Bone marrow (tissue), 2 donors: ENCODE data around the gene SLC38A3.

ENCODE experiments used
- DNase-seq, 2 donors: peaks; one replicate each; lab custom pipeline; 2025; lab: John Stamatoyannopoulos, UW

SLC38A3 gene

DNA sequence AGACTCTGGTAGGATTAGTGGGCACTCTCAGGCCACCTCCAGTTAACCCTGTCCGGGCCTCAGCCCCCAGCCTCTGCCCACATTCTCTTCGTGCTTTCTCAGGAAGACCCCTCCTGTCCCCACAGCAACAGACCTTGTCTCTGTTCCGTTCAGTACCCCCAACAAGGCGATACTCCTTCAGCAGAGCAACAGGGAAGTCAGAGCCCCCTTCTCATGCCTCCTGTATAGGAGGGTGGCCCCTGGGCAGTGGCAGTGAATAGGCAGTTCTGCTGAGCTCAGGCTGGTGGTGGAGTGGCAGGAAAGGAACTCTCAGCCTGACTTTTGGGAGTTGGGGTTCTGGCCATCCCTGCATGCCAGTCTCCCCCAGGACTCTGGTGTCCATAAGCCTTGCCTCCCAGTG, 64.4 kb downstream of the SLC38A3 start:
- no peak for DNase-seq

DNA sequence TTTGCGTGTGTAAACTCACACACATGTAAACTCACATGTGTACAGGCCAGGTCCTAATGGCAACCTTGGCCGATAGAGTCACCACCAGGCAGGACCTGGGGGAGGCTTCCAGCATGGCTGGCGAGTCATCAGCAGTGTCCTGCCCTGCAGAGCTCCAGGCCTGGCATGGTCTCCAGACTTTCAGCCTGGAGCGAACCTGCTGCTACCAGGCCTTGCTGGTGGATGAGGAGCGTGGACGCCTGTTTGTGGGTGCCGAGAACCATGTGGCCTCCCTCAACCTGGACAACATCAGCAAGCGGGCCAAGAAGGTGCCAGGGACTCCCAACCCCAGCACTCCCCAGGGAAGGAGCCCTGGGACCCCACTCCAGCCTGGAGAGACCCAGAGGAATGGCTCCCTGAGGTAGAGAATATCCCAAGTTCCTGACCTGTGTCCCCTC, 64.9 kb downstream of the SLC38A3 start:
- DNase-seq = no peak

DNA sequence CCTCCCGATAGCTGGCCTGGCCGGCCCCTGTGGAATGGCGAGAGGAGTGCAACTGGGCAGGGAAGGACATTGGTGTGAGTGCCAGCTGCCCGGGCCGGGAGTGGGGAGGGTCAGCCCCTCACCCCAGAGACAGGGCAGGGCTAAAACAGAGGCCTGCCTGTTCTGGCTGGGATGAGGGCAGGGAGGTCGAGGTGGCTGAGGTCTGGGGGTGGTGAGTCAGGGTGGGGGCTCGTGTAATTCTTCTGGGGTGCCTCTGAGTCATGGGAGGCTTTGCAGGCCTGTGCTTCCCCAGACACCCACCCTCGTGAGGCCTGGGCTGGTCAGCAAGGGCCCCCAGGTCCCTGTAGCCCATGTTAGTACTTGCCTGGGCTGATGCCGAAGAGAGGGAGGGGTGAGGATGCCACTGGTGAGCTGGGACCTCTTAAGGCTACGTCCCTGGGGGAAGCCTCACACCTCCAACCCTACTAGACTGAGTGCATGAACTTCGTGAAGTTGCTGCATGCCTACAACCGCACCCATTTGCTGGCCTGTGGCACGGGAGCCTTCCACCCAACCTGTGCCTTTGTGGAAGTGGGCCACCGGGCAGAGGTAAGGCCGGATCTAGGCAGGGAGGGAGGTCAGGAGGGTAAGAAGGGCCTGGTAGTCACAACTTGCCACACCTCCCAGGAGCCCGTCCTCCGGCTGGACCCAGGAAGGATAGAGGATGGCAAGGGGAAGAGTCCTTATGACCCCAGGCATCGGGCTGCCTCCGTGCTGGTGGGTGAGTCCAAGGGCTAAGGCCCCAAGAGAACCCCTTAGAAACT, 65.6 kb downstream of the SLC38A3 start:
- DNase-seq = no peak
